ENCODE data around the gene MUC21.
"Not testable (repeated sequence)": the region's sequence is repeated elsewhere in the genome, so short reads cannot be mapped to it uniquely, and the experiment has no call there.

GRCh38 chr6:31020631-31021255 is 37.2 kb downstream of the MUC21 start:
- not testable (repeated sequence) for TF ChIP-seq POLR2AphosphoS5 (IDR thresholded peaks at IDR 0.05; ENCODE audit: low read depth, low read length); POLR2A (IDR thresholded peaks at IDR 0.05; ENCODE audit: low read depth, low read length); TAF1 (IDR thresholded peaks at IDR 0.05; ENCODE audit: borderline replicate concordance, low read depth, low read length)
